ENCODE results near the gene DHRS4. TPM values are rescaled to one million over a fixed set of nuclear protein-coding genes. Genes with fewer than 3 reads are reported as not detected.

The DHRS4 gene
- total and polyA plus RNA-seq, 7 donors, result 18.9 to 76.7 (median 39.0) TPM

DNA sequence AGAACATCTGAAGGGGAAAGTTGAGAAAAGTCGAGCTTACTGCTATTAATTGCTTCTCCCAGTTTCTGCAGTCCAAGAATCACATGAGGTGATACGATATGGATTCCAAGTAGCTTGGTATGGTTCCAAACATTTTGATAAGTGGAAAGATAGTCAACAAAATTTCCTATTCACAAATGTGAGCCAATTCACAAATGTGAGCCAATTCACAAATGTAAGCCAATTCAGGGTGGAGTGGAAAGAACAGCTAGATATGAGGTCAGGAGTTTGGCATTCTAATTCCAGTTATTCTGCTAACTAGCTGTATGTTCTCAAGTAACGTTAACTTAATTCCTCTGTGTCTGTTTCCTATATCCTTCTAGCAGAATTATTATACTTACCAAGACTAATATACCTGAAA, 37.6 kb upstream of the DHRS4 start:
- Histone ChIP-seq H3K4me3 (no peak overlapping the region), H3K36me3 (ENCODE audit: insufficient read depth in 1 of 2, low read depth in 1 of 2) (no peaks in the 10 kb centered on the region), H3K27ac (no peak overlapping the region), H3K9me3 (no peaks in the 10 kb centered on the region), H3K4me1 (no peaks in the 10 kb centered on the region), H3K27me3 (ENCODE audit: insufficient read depth in 3 of 3, low read length in 2 of 3) (no peaks in the 10 kb centered on the region)
- ATAC-seq (no peak), DNase-seq (no peak)
- WGBS, 3 donors, result 13 to 23% (median 19%) methylated on average over 3 of the region's 3 CpGs
- TF ChIP-seq, protein P1, sequence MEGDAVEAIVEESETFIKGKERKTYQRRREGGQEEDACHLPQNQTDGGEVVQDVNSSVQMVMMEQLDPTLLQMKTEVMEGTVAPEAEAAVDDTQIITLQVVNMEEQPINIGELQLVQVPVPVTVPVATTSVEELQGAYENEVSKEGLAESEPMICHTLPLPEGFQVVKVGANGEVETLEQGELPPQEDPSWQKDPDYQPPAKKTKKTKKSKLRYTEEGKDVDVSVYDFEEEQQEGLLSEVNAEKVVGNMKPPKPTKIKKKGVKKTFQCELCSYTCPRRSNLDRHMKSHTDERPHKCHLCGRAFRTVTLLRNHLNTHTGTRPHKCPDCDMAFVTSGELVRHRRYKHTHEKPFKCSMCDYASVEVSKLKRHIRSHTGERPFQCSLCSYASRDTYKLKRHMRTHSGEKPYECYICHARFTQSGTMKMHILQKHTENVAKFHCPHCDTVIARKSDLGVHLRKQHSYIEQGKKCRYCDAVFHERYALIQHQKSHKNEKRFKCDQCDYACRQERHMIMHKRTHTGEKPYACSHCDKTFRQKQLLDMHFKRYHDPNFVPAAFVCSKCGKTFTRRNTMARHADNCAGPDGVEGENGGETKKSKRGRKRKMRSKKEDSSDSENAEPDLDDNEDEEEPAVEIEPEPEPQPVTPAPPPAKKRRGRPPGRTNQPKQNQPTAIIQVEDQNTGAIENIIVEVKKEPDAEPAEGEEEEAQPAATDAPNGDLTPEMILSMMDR (IDR thresholded peaks at IDR 0.05), result no peak
- intact Hi-C loops (cut with DNase I), result no loop called here

DNA sequence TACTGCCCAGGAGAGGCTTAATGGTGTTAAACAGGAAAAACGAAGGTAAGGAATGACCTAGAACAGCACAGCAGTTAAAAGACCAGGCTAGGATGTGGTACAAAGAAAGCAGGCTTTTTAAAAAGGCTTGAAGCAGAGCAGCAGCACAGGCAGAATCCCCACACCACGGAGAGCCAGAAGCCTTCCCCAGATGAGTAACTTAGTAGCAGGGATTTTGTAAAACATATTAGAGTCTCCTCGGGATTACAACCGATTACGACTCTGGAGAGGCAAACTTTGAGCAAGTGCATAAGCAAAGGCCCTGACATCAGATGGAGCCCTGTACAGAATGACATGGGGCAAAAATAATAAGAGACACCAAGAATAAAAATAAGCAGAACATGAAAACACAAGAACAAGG, 37.1 kb upstream of the DHRS4 start:
- intact Hi-C loops (cut with DNase I), result no loop called here
- DNase-seq, result no peak
- no peaks in the 10 kb centered on the region for H3K27me3 ChIP-seq (ENCODE audit: insufficient read depth in 3 of 3, low read length in 2 of 3)
- TF ChIP-seq, protein P1 (IDR thresholded peaks at IDR 0.05), result no peak
- 44 to 53% (median 53%) methylated on average over 5 of the region's 5 CpGs for WGBS, 3 donors
- H3K4me1 ChIP-seq, result no peaks in the 10 kb centered on the region
- H3K27ac ChIP-seq, result no peak overlapping the region
- no peak overlapping the region for H3K4me3 ChIP-seq
- H3K9me3 ChIP-seq, result no peaks in the 10 kb centered on the region
- no peak for ATAC-seq
- H3K36me3 ChIP-seq (ENCODE audit: insufficient read depth in 1 of 2, low read depth in 1 of 2), result no peaks in the 10 kb centered on the region

DNA sequence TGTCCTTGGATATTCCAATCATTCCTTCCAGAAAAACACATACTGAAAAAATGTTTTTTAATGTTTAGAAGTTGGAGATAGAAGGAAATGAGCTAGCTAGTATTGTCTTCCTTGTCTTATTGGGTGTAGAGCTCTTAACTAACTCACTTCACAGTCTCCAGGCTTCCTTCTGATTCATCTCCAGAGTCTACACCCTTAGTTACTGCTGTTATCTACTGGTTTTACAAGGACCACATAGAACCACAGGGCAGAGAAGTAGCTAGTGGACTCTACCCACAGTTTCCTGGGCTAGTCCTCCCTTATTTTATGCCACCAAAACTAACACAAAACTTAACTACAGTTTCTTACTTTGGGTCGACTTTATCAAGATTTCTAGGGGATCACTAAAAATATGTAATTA, 31.0 kb upstream of the DHRS4 start:
- Histone ChIP-seq H3K27me3 (ENCODE audit: insufficient read depth in 3 of 3, low read length in 2 of 3) (no peaks in the 10 kb centered on the region), H3K27ac (no peak overlapping the region), H3K36me3 (ENCODE audit: insufficient read depth in 1 of 2, low read depth in 1 of 2) (no peaks in the 10 kb centered on the region), H3K4me3 (no peak overlapping the region), H3K4me1 (no peaks in the 10 kb centered on the region), H3K9me3 (no peaks in the 10 kb centered on the region)
- ATAC-seq, result no peak
- intact Hi-C loops (cut with DNase I), result no loop called here
- WGBS, 3 donors, result 86 to 95% (median 87%) methylated on average over 1 of the region's 1 CpG
- DNase-seq, result no peak
- TF ChIP-seq, protein P1 (IDR thresholded peaks at IDR 0.05), result no peak

DNA sequence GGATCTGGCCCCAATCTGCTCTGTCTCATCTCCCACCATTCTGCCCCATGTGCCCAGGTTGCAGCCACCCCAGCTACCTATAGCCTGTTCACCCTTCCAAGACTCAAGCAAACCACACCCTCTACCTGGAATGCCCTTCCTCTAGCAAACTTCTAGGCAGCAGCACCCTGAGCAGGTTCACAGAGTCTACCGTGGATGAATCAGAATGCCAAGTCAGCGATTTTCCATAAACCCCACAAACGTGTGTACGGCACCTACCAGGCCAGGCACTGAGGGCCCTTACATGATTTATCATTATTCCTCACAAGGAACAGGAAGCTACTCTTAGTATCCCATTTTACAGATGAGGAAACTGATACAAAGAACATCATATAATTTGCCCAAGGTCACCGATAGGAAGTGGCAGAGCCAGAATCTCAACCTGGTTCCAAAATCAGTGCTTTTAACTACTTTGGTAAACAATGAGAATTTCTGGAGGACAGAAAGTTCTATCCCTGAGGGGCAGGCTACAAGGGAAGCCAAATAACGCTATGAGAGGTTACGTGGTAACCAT, 28.0 kb upstream of the DHRS4 start:
- WGBS, 3 donors, result 86 to 92% (median 90%) methylated on average over 7 of the region's 7 CpGs
- Histone ChIP-seq H3K27ac (no peak overlapping the region), H3K4me3 (no peak overlapping the region), H3K4me1 (no peaks in the 10 kb centered on the region), H3K9me3 (no peaks in the 10 kb centered on the region), H3K27me3 (ENCODE audit: insufficient read depth in 3 of 3, low read length in 2 of 3) (no peaks in the 10 kb centered on the region), H3K36me3 (ENCODE audit: insufficient read depth in 1 of 2, low read depth in 1 of 2) (no peaks in the 10 kb centered on the region)
- DNase-seq, result no peak
- intact Hi-C loops (cut with DNase I), result loop anchor here in 1 of 2 donors (5.0 kb wide), 1 partner anchor 333 kb away; no protein-coding TSS in a partner anchor
- ATAC-seq, result no peak
- TF ChIP-seq, protein P1 (IDR thresholded peaks at IDR 0.05), result no peak

DNA sequence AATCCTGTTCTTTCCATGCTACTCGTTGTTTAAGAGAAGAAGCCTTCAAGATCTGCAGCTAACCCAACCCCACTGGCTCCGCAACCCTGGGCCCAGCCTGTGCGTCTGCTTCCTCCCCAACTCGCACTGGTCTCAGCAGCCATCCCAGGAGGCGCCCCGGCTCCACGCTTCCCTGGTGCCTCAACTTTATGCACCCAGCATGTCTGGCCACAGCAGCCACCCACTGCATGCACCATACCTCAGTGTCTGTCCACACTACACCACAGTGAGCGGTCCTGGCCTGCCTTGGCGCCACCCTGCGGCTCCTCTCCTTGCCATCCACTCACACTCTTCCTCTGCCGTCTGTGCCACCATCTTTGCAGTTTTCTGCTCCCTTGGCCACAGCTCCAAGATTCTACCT, 27.0 kb upstream of the DHRS4 start:
- TF ChIP-seq, protein P1 (IDR thresholded peaks at IDR 0.05), result no peak
- intact Hi-C loops (cut with DNase I), result loop anchor here in 1 of 2 donors (5.0 kb wide), 1 partner anchor 334 kb away; no protein-coding TSS in a partner anchor
- no peaks in the 10 kb centered on the region for H3K4me1 ChIP-seq
- H3K27ac ChIP-seq, result no peak overlapping the region
- no peaks in the 10 kb centered on the region for H3K36me3 ChIP-seq (ENCODE audit: insufficient read depth in 1 of 2, low read depth in 1 of 2)
- H3K27me3 ChIP-seq (ENCODE audit: insufficient read depth in 3 of 3, low read length in 2 of 3), result no peaks in the 10 kb centered on the region
- no peak overlapping the region for H3K4me3 ChIP-seq
- ATAC-seq (no peak), DNase-seq (no peak)
- H3K9me3 ChIP-seq, result no peaks in the 10 kb centered on the region
- WGBS, 3 donors, result 88 to 90% (median 88%) methylated on average over 11 of the region's 11 CpGs

Measured in psoas muscle (tissue), 8 donors.